Retinal pigment epithelial cell (primary cell): ENCODE data around the gene NMRK2.
A peak's percentile ranks its signal among the peaks of the same experiment; 100 is the strongest.

ENCODE experiments used
- DNase-seq: peaks from one replicate; pipeline ENCODE4 v3.0.0-alpha.2; 2010; ENCODE audit warnings: low read depth
- H3K4me3 ChIP-seq: 2 replicates; pipeline ENCODE4 v1.5.1; 2011; ENCODE audit warnings: mild to moderate bottlenecking, low read length, control low read depth, moderate library complexity
- TF ChIP-seq, protein P1 (sequence below): conservative IDR thresholded peaks from 2 replicates; pipeline ENCODE4 v1.5.1; 2011; ENCODE audit warnings: low read depth, low read length, control low read depth, inconsistent platforms

Gene NMRK2

DNA sequence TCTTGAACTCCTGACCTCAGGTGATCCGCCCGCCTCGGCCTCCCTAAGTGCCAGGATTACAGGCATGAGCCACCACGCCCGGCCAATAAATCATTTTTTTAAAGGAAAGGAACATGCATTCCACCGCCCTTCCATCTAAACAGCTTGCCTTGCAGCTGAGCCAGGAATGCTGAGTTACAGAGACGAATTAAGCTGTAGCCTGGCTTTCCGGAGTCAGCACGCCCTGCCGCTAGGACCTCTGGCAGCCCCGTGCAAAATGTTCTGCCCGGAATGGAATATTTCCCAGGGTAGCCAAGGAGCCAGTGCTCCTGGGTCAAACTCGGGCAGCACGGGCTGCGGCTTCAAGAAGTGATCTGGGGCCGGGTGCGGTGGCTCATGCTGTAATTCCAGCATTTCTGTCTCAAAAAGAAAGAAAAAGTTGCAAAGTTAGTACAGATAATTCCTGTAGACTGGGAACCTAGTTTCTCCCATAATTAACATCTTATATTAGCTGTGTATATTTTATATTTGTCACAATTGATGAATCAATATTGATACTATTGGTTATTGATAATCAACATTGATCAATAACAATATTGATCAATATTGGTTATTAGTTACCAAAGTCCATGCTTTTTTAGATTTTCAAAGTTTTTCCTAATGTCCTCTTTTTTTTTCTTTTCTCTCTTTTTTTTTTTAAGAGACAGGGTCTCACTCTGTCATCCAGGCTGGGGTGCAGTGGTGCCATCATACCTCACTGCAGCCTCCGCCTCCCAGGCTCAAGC, 33.2 kb upstream of the NMRK2 start:
- H3K4me3 ChIP-seq: no peak overlapping the region
- TF ChIP-seq, protein P1, sequence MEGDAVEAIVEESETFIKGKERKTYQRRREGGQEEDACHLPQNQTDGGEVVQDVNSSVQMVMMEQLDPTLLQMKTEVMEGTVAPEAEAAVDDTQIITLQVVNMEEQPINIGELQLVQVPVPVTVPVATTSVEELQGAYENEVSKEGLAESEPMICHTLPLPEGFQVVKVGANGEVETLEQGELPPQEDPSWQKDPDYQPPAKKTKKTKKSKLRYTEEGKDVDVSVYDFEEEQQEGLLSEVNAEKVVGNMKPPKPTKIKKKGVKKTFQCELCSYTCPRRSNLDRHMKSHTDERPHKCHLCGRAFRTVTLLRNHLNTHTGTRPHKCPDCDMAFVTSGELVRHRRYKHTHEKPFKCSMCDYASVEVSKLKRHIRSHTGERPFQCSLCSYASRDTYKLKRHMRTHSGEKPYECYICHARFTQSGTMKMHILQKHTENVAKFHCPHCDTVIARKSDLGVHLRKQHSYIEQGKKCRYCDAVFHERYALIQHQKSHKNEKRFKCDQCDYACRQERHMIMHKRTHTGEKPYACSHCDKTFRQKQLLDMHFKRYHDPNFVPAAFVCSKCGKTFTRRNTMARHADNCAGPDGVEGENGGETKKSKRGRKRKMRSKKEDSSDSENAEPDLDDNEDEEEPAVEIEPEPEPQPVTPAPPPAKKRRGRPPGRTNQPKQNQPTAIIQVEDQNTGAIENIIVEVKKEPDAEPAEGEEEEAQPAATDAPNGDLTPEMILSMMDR: no peak
- peak; percentile 44 for DNase-seq

DNA sequence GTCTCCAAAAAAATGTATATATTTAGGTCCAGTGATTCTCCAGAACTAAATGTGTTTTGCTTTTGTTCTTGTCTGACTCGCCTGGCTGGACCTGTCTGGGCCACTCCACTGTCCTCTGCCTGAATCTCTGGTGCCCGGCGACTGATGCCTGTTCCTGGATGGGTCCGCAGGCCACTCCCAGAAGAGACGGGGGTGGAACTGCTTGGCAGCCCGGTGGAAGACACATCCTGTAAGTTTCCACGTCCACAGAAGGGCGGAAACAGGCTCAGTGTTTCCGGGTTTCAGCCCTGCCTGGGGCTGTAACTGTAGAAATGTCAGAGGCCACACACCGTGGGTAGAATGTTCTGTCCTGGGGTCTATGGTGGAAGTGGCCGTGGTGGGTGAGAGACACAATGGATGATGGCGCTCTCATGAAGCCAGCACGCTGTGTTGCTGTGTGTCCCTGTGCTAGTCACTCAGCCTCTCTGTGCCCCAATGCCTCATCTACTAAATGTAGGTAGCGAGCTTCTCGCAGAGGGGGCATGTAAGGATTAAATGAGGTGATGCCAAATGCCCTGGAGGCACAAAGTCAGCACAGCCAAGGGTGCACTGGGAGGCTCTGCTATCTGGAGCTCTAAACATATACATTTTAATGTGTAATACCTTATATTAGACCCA, 30.4 kb upstream of the NMRK2 start:
- DNase-seq: no peak
- TF ChIP-seq, protein P1: no peak
- no peak overlapping the region for H3K4me3 ChIP-seq

DNA sequence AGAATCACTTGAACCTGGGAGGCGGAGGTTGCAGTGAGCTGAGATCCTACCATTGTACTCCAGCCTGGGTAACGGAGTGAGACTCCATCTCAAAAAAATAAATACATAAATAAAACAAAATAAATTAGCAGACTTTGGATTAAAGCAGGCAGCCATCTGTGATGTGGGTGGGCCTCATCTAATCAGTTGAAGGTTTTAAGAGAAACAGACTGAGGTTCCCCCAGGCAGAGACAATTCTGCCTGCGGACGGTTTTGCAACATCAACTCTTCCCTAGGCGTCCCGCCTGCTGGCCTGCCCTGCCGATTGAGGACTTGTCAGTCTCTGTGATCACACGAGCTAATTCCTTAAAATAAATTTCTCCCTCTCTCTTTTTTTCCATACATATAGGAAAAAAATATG, 28.6 kb upstream of the NMRK2 start:
- TF ChIP-seq, protein P1: no peak
- no peak for DNase-seq
- no peak overlapping the region for H3K4me3 ChIP-seq

DNA sequence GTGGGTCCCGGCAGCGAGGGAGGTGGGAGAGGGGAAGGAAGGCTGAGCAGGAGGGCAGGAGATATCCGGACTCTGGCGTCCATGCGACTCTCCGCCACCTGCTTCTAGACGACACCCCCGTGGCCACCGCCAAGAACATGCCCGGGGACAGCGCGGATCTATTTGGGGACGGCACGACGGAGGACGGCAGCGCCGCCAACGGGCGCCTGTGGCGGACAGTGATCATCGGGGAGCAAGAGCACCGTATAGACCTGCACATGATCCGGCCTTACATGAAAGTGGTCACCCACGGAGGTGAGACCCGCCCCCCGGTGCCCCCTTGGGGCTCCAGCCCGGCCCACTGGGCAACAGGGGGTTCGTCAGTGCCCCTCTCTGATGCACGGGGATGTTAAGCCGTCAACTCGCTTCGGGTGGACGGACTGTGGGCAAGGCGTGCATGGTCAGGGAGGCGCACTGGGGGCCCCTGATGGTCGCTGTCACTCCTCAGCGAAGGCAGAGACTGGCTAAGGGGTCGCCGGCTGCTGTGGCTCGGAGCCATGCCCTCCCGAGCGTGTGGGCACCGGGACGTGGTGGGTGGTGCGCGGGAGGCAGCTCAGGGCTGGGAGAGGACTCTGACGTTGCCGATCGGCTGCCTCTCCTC, 25.1 kb upstream of the NMRK2 start:
- no peak overlapping the region for H3K4me3 ChIP-seq
- DNase-seq: no peak
- TF ChIP-seq, protein P1: no peak

DNA sequence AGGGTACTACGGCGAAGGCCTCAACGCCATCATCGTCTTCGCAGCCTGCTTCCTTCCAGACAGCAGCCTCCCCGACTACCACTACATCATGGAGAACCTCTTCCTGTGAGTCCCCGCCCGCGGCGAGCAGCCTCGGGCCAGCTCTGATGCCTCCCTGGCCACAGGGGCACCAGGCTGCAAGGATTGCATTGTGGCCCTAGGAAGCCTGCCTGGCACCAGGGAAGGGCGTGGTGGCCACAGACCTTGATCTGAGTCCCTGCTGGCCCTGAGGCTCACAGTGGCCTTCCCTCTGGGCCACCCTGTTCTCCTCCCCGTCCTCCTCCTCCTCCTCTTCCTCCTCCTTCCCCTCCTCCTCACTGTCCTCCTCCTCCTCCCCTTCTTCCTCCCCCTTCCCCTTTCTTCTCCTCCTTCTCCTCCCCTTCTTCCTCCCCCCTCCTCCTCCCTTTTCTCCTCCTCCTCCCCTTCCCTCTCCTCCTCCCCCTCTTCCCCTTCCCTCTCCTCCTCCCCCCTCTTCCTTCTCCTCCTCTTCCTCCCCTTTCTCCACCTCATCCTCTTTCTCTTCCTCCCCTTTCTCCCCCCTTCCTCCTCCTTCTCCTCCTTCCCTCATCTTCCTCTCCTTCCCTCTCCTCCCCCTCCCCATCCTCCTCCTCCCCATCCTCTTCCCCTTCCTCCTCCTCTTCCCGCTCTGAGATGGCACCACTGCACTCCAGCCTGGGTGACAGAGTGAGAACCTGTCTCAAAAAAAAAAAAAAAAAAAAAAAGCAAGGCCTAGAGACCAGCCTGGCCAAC, 24.4 kb upstream of the NMRK2 start:
- no peak for DNase-seq
- H3K4me3 ChIP-seq: no peak overlapping the region
- TF ChIP-seq, protein P1: no peak

DNA sequence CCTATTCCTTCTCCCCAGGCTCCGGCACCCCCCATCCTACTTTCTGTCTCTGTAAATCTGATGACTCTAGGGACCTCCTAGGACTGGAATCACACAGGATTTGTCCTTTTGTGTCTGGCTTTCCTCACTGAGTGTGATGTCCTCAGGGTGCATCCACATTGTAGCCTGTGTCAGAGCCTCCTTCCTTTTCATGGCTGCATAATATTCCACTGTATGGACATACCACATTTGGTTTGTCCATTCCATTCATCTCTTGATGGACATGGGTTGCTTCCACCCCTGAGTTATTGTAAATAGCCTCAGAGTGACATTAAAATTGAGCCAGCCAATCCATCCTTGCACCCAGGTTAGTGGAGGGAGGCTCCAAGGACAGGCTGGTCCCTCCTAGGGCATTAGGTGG, 22.8 kb upstream of the NMRK2 start:
- H3K4me3 ChIP-seq: no peak overlapping the region
- TF ChIP-seq, protein P1: no peak
- DNase-seq: no peak
